A549 (cell line): ENCODE results near the gene PRKN.

Experiments used
- BHLHE40 ChIP-seq: IDR thresholded peaks from 2 replicates; pipeline ENCODE4 v1.6.1; 2012; ENCODE audit warnings: low read depth, low read length, inconsistent platforms
- CEBPB ChIP-seq, 2 experiments: fragments of >200 bp in 1 of 2; sonication (Bioruptor Twin) in 1 of 2; formaldehyde crosslinking in 1 of 2; IDR thresholded peaks; 2 replicates each; pipeline ENCODE4 v1.6.1; 2012 to 2016
- CHD2 ChIP-seq: fragments of 150-350 bp; IDR thresholded peaks from 2 replicates; pipeline ENCODE4 v1.6.1; 2014; ENCODE audit warnings: low read length; ENCODE audit not compliant: partially characterized antibody
- CTCF ChIP-seq: fragments of >200 bp; sonication (Bioruptor Twin); formaldehyde crosslinking; IDR thresholded peaks from 3 replicates; pipeline ENCODE4 v1.5.1; 2016
- ELK1 ChIP-seq: fragments of 150-350 bp; IDR thresholded peaks from 2 replicates; pipeline ENCODE4 v1.6.1; 2014; ENCODE audit warnings: low read depth, mild to moderate bottlenecking, low read length
- MAX ChIP-seq: IDR thresholded peaks from 2 replicates; pipeline ENCODE4 v1.6.1; 2012
- MAZ ChIP-seq: fragments of 150-350 bp; IDR thresholded peaks from 2 replicates; pipeline ENCODE4 v1.6.1; 2014; ENCODE audit warnings: antibody characterized with exemption, low read depth, low read length, borderline replicate concordance
- POLR2A ChIP-seq: IDR thresholded peaks from 2 replicates; pipeline ENCODE4 v1.6.1; 2012; ENCODE audit warnings: mild to moderate bottlenecking, low read length
- REST ChIP-seq: fragments of 200-600 bp; sonication (generic); IDR thresholded peaks from 2 replicates; pipeline ENCODE4 v1.6.1; 2016; ENCODE audit warnings: antibody characterized with exemption, mild to moderate bottlenecking, moderate library complexity
- ZC3H11A ChIP-seq: fragments of 450-650 bp; IDR thresholded peaks from 2 replicates; pipeline ENCODE4 v1.6.1; 2014; ENCODE audit warnings: antibody characterized with exemption, mild to moderate bottlenecking

GRCh38 chr6:162675503-162675902 is 52.1 kb downstream of the PRKN start:
- TF ChIP-seq BHLHE40 (no peak), REST (no peak), ZC3H11A (no peak), CHD2 (no peak), ELK1 (no peak), CTCF (no peak), MAZ (no peak), MAX (no peak), CEBPB (IDR thresholded peaks at IDR 0.05) (no peak), POLR2A (no peak)
